HEK293 (cell line): ENCODE results near the gene PHYH.

ENCODE experiments used
- CTCF ChIA-PET: fragments of 350-600 bp; formaldehyde crosslinking; extraction: SDS; loops from one replicate; lab custom pipeline; 2021; ENCODE audit warnings: antibody characterized with exemption; lab: Yijun Ruan, JAX
- POLR2A ChIA-PET: fragments of 300-600 bp; formaldehyde crosslinking; extraction: SDS; loops from one replicate; lab custom pipeline; 2020; ENCODE audit warnings: antibody characterized with exemption, inconsistent platforms; lab: Yijun Ruan, JAX
- H3K27ac ChIP-seq: fragments of 200-500 bp; sonication (Bioruptor generic); 2 replicates; pipeline ENCODE4 v1.5.1; 2014; ENCODE audit warnings: low read depth, low read length, control low read depth, inconsistent platforms; ENCODE audit errors: extremely low read depth
- H3K36me3 ChIP-seq, 2 experiments: fragments of 200-500 bp in 1 of 2; sonication (Bioruptor generic) in 1 of 2; 1 replicate in 1 of 2; 2 replicates in 1 of 2; pipeline ENCODE4 v1.5.1; 2014 to 2017; ENCODE audit warnings: inconsistent platforms in 2 of 2, low read length in 2 of 2; ENCODE audit not compliant: control insufficient read depth in 2 of 2, insufficient read depth in 1 of 2
- H3K4me1 ChIP-seq: fragments of 200-500 bp; sonication (Bioruptor generic); 2 replicates; pipeline ENCODE4 v1.5.1; 2014; ENCODE audit warnings: mild to moderate bottlenecking, low read length, inconsistent platforms; ENCODE audit not compliant: control insufficient read depth, insufficient read depth
- H3K4me3 ChIP-seq: 2 replicates; pipeline ENCODE4 v1.5.1; 2011; ENCODE audit warnings: low read depth, mild to moderate bottlenecking, control low read depth, low read length, moderate library complexity
- H3K9me3 ChIP-seq: fragments of 200-500 bp; sonication (Bioruptor generic); 2 replicates; pipeline ENCODE4 v1.5.1; 2014; ENCODE audit warnings: low read depth, low read length, inconsistent platforms; ENCODE audit not compliant: control insufficient read depth, insufficient read depth
- EGR2 ChIP-seq: fragments of 450-650 bp; formaldehyde crosslinking; IDR thresholded peaks from 2 replicates; pipeline ENCODE4 v1.5.1; 2016; ENCODE audit warnings: low read depth, missing biosample characterization, missing genetic modification characterization
- KLF1 ChIP-seq: fragments of 450-650 bp; formaldehyde crosslinking; IDR thresholded peaks from 2 replicates; pipeline ENCODE4 v1.5.1; 2016; ENCODE audit warnings: missing biosample characterization, missing genetic modification characterization
- OSR2 ChIP-seq: fragments of 450-650 bp; formaldehyde crosslinking; IDR thresholded peaks from 2 replicates; pipeline ENCODE4 v1.5.1; 2016; ENCODE audit warnings: missing biosample characterization, missing genetic modification characterization
- OVOL3 ChIP-seq: fragments of 450-650 bp; formaldehyde crosslinking; IDR thresholded peaks from 2 replicates; pipeline ENCODE4 v1.5.1; 2016; ENCODE audit warnings: missing biosample characterization, missing genetic modification characterization
- ZNF174 ChIP-seq: fragments of 450-650 bp; formaldehyde crosslinking; IDR thresholded peaks from 2 replicates; pipeline ENCODE4 v1.5.0; 2017; ENCODE audit warnings: missing biosample characterization, mild to moderate bottlenecking, missing genetic modification characterization
- ZNF292 ChIP-seq: fragments of 450-650 bp; formaldehyde crosslinking; IDR thresholded peaks from 2 replicates; pipeline ENCODE4 v1.5.1; 2016; ENCODE audit warnings: low read depth, missing biosample characterization, missing genetic modification characterization, borderline replicate concordance
- ZNF366 ChIP-seq: fragments of 450-650 bp; formaldehyde crosslinking; conservative IDR thresholded peaks from 2 replicates; pipeline ENCODE4 v1.5.1; 2016; ENCODE audit warnings: missing biosample characterization, missing genetic modification characterization
- ZNF610 ChIP-seq: fragments of 450-650 bp; formaldehyde crosslinking; IDR thresholded peaks from 2 replicates; pipeline ENCODE4 v1.5.1; 2016; ENCODE audit warnings: missing biosample characterization, missing genetic modification characterization, borderline replicate concordance
- ZNF629 ChIP-seq: fragments of 450-650 bp; formaldehyde crosslinking; IDR thresholded peaks from 2 replicates; pipeline ENCODE4 v1.5.1; 2017; ENCODE audit warnings: missing biosample characterization, missing genetic modification characterization
- TF ChIP-seq, protein P1 (sequence below): fragments of 450-650 bp; formaldehyde crosslinking; IDR thresholded peaks from 2 replicates; pipeline ENCODE4 v1.5.1; 2016; ENCODE audit warnings: missing biosample characterization, missing genetic modification characterization
- TF ChIP-seq, protein P2 (sequence below): fragments of 450-650 bp; formaldehyde crosslinking; IDR thresholded peaks from 2 replicates; pipeline ENCODE4 v1.5.1; 2016; ENCODE audit warnings: missing biosample characterization, missing genetic modification characterization
- TF ChIP-seq, protein P3 (sequence below): fragments of 450-650 bp; formaldehyde crosslinking; IDR thresholded peaks from 2 replicates; pipeline ENCODE4 v1.5.1; 2016; ENCODE audit warnings: missing biosample characterization, missing genetic modification characterization, borderline replicate concordance

The PHYH gene

DNA sequence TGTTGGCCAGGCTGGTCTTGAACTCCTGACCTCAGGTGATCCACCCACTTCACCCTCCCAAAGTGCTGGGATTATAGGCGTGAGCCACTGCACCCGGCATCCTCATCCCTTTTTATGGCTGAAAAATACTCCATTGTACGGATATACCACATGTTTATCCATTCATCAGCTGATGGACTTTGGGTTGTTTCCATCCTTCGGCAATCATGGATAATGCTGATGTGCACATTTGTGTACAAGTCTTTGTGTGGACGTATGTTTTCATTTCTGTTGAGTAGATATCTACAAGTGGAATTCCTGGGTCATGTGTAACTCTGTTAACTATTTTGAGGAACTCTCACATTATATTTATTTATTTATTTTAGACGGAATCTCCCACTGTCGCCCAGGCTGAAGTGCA lies 59.9 kb downstream of the PHYH start (continued):
- no peak for TF ChIP-seq ZNF174 (tag by site-specific recombination)
- TF ChIP-seq, protein P1, sequence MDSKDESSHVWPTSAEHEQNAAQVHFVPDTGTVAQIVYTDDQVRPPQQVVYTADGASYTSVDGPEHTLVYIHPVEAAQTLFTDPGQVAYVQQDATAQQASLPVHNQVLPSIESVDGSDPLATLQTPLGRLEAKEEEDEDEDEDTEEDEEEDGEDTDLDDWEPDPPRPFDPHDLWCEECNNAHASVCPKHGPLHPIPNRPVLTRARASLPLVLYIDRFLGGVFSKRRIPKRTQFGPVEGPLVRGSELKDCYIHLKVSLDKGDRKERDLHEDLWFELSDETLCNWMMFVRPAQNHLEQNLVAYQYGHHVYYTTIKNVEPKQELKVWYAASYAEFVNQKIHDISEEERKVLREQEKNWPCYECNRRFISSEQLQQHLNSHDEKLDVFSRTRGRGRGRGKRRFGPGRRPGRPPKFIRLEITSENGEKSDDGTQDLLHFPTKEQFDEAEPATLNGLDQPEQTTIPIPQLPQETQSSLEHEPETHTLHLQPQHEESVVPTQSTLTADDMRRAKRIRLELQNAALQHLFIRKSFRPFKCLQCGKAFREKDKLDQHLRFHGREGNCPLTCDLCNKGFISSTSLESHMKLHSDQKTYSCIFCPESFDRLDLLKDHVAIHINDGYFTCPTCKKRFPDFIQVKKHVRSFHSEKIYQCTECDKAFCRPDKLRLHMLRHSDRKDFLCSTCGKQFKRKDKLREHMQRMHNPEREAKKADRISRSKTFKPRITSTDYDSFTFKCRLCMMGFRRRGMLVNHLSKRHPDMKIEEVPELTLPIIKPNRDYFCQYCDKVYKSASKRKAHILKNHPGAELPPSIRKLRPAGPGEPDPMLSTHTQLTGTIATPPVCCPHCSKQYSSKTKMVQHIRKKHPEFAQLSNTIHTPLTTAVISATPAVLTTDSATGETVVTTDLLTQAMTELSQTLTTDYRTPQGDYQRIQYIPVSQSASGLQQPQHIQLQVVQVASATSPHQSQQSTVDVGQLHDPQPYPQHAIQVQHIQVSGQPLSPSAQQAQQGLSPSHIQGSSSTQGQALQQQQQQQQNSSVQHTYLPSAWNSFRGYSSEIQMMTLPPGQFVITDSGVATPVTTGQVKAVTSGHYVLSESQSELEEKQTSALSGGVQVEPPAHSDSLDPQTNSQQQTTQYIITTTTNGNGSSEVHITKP = no peak
- TF ChIP-seq EGR2 (tag by site-specific recombination) = no peak
- no peak for TF ChIP-seq ZNF292 (tag by site-specific recombination)
- TF ChIP-seq ZNF366 (tag by site-specific recombination) = no peak
- no peak for TF ChIP-seq KLF1 (tag by site-specific recombination)
- TF ChIP-seq OVOL3 (tag by site-specific recombination) = no peak
- no peak for TF ChIP-seq OSR2 (tag by site-specific recombination)
- TF ChIP-seq ZNF610 (tag by site-specific recombination) = no peak
- TF ChIP-seq, all 188 proteins: peak for 0

DNA sequence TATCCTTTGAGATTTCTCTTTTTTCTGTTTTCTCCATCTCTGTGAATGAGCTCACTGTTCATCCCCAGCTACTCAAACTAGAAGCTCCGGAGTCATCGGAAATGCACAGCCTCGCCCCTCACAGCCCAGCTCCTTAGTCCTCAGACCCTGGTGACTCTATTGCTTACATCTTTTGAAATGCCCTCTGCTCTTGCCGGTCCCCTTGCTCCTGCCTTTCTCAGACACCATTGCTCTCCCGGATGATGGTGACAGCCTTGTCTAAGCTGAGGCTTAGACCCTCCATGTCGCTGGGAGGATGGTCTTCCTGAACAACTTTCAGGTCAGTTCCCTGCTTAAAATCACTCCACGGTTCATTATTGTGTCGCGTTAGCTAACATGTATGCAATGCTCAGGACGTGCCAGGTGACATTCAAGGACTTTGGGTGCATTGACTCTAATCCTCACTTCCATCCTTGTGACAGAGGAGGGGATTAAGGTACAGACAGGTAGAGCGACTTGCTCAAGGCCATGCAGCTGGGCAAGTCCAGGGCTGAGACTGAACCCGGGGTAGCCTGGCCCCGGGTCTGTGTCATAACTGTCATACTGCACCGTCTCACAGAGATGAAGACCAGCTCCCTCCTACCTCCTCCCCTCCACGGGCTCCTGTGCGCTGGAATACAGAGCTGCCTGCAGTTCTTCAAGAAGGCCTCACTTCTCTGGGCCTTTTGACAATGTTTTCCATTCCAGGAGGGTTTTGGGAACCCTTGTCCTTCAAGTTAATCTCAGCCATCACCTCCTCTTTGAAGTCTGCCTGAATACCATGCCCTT lies 61.4 kb downstream of the PHYH start:
- TF ChIP-seq, protein P2, sequence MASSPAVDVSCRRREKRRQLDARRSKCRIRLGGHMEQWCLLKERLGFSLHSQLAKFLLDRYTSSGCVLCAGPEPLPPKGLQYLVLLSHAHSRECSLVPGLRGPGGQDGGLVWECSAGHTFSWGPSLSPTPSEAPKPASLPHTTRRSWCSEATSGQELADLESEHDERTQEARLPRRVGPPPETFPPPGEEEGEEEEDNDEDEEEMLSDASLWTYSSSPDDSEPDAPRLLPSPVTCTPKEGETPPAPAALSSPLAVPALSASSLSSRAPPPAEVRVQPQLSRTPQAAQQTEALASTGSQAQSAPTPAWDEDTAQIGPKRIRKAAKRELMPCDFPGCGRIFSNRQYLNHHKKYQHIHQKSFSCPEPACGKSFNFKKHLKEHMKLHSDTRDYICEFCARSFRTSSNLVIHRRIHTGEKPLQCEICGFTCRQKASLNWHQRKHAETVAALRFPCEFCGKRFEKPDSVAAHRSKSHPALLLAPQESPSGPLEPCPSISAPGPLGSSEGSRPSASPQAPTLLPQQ (tag by site-specific recombination) = no peak
- TF ChIP-seq ZNF629 (no peak), KLF1 (tag by site-specific recombination) (no peak)
- TF ChIP-seq, protein P3, sequence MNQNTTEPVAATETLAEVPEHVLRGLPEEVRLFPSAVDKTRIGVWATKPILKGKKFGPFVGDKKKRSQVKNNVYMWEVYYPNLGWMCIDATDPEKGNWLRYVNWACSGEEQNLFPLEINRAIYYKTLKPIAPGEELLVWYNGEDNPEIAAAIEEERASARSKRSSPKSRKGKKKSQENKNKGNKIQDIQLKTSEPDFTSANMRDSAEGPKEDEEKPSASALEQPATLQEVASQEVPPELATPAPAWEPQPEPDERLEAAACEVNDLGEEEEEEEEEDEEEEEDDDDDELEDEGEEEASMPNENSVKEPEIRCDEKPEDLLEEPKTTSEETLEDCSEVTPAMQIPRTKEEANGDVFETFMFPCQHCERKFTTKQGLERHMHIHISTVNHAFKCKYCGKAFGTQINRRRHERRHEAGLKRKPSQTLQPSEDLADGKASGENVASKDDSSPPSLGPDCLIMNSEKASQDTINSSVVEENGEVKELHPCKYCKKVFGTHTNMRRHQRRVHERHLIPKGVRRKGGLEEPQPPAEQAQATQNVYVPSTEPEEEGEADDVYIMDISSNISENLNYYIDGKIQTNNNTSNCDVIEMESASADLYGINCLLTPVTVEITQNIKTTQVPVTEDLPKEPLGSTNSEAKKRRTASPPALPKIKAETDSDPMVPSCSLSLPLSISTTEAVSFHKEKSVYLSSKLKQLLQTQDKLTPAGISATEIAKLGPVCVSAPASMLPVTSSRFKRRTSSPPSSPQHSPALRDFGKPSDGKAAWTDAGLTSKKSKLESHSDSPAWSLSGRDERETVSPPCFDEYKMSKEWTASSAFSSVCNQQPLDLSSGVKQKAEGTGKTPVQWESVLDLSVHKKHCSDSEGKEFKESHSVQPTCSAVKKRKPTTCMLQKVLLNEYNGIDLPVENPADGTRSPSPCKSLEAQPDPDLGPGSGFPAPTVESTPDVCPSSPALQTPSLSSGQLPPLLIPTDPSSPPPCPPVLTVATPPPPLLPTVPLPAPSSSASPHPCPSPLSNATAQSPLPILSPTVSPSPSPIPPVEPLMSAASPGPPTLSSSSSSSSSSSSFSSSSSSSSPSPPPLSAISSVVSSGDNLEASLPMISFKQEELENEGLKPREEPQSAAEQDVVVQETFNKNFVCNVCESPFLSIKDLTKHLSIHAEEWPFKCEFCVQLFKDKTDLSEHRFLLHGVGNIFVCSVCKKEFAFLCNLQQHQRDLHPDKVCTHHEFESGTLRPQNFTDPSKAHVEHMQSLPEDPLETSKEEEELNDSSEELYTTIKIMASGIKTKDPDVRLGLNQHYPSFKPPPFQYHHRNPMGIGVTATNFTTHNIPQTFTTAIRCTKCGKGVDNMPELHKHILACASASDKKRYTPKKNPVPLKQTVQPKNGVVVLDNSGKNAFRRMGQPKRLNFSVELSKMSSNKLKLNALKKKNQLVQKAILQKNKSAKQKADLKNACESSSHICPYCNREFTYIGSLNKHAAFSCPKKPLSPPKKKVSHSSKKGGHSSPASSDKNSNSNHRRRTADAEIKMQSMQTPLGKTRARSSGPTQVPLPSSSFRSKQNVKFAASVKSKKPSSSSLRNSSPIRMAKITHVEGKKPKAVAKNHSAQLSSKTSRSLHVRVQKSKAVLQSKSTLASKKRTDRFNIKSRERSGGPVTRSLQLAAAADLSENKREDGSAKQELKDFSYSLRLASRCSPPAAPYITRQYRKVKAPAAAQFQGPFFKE (tag by site-specific recombination) = no peak
- Histone ChIP-seq H3K36me3 (no peaks in the 10 kb centered on the region), H3K27ac (no peak overlapping the region), H3K9me3 (no peaks in the 10 kb centered on the region), H3K4me3 (no peak overlapping the region), H3K4me1 (no peaks in the 10 kb centered on the region)
- ChIA-PET CTCF (no interaction called here), POLR2A (no interaction called here)
